HG03064 (cell line): ENCODE data around the gene LTBR.

ENCODE experiments used
- ATAC-seq: cut with Tn5 transposase; IDR thresholded peaks from one replicate; pipeline ENCODE4 v1.9.1; 2021; ENCODE audit warnings: low read depth; ENCODE audit not compliant: unreplicated experiment

The LTBR gene

DNA sequence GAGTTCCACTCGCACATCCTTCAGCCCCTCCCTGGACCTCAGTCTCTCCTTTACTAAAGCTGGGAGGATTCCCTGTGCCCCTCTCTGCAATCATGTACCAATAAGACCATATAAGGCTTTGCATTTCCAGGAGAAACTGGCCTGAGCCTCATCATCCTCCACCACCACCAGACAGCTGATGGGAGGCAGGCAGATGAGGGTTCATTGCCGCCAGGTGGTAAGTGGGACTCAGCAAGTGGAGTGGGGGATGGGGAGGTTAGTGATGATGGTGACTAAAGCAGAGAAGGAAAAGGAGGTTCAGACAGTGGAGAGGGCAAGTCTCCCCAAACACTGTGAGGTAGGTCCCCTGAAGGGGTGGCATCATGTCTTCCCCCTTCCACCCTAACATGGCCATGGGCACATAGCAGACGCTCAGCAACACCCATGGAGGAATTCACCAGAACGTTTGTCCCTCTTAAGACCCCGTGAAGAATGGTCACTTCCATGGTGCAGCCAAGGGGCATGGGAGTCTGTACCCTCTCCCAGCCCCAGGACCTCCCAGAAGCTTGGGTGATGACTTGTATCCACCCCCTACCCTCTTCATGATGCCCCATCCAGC lies 37.6 kb upstream of the LTBR start:
- ATAC-seq = no peak

DNA sequence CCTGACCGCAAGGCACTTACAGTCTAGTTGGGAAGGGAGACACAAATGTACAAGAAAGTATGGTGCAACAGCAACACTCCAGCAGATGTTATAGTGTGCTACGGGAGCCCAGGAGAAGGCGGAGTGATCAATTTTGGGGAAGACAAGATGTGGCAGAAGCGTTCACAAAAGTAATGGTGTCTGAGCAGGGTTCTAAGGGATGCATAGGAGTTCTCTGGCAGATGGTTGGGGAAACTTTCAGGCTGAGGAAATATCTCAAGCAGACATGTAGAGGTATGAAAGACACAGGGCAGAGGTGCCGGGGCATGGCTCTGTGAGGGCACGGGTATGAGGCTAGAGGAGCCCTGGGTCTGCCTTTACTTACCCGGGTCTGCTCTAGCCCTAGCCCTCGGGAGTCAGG lies 37.0 kb upstream of the LTBR start:
- no peak for ATAC-seq

DNA sequence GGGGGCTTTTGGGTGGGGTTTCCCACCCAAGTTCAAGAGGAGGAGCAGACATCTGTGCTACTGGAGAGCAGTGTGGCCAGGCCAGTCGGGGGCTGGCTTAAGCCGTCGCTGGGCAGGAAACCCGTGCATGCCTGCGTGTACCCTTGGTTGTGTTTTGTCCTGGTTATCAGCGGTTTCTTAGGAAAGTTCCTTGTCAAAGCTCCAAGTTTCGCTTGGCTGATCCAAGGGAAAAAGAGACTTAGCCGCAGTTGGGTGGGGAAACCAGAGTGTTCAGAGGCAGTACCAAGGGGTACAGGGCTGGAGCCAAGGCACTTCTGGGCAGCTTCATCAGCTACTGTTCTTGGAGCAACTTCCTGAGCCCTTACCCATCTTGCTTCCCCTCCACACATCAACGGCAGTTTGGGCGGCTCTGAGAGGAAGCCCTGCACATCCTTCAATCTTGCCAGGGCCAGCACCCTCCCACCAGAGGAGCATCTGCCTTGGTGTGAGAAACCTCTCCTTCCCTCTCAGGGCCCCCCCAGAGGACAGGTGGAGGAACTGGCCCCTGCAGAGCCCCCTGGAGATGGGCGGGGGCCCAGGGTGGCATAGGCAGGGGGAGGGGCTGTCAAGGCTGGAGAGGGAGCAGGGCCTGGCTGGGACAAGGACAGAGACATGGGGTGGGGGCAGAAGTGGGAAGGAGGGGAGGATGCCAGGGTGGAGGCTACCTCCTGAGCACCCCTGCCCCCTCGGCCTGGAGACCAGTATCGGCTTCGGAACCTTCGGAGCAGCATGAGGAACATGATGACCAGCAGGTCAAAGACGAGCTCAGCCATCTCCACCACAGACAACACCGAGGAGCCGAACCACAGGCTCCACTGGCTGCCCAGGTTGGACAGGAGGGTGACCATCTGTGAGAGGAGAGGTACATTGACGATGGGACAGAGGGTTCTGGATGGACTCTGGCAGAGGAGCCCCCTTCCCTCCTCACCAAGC lies 36.3 kb upstream of the LTBR start:
- ATAC-seq = no peak

DNA sequence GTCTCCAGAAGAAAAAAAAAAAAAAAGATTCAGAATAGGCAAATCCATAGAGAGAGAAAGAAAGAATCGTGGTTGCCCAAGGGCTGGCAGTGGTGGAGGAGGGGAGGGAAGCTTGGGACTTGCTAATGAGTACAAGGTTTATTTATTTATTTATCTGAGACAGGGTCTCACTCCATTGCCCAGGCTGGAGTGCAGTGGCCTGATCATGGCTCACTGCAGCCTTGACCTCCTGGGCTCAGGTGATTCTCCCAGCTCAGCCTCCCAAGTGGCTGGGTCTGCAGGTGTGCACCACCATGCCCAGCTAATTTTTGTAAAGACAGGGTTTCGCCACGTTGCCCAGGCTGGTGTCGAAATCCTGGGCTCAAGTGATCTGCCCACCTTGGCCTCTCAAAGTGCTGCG lies 32.3 kb upstream of the LTBR start:
- no peak for ATAC-seq

DNA sequence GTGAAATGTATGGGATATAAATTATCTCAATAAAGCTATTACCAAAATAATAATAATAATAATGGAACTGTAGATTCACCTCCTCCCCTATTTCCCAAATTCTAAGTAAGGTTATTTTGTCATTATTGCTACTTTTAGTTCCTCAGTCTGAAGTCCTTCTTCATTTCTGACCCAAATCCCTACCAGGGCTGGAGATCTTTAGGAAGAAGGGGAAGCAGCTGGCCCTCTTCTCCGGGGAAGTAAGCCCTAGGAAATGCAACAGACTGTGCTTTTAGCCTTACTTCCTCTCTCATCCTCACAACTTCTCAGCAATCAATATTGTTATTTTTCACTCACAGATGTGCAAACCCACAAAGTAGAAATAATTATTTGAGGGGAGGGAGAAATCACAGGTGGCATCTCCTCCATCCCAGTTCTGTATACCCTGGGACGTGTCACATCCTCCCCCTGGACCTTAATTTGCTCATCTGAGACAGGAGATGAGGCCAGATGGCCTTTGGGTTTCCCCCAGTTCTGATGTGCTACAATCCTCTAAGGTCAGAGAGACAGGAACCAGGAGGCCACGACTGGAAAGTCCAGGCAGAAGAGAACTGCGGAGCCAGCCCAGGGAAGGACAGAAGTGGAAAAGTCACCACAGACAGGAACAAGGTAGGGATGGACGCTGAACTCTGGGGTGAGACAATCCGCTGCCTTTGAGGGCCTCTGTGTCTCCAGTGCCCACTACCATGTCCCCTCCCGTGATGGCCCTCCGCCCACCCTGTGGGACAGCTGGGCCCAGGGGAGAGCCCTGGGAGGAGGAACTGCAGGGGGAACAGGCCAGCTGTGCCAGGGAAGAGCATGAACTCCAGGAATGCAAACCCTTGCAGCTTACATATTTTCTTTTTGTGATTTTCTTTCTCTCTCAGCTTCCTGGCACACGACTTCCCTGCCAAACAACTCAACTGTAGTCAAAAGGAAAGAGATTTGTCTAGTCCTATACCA lies 31.5 kb upstream of the LTBR start:
- ATAC-seq = no peak

DNA sequence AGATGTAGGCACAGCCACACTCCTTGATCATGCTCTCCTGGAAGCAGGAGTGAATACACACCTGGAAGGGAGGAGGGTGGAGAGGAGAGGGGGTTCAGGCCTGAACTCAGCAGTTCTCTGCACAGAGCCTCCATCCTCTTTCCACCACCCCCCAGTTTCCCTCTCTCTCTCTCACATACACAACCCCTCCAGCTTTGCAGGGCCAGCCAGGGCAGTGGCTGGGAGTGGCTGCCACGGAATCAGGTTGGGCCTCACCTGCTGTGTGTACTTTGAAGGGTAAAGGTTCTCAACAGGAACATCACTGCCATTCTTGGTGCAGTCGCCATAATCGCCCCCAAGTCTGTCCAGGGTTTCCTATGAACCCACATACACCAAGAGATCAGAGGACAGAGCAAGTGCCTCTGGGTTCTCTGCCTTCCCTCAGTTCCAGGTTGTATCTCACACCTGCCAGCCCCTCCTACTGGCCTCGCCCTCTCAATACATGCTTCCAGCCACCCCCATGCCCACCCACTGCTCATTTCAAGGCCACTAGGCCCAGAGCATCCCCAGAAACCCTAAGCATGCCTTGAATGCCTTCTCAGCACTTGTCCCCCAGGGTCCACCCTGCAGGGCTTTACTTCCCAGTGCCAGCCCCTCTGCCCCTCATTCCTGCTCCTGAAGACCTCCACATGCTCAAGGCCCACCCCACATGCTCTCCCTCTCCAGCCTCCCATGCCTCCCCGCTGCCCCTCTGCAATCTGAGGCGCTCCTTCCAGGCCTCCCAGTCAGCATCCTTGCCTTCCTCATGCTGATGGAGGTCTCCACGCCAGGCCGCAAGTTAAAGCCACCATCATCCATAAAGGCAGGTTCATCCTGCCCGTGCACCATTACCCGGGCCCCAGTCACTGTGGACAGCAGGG lies 29.2 kb upstream of the LTBR start:
- no peak for ATAC-seq

DNA sequence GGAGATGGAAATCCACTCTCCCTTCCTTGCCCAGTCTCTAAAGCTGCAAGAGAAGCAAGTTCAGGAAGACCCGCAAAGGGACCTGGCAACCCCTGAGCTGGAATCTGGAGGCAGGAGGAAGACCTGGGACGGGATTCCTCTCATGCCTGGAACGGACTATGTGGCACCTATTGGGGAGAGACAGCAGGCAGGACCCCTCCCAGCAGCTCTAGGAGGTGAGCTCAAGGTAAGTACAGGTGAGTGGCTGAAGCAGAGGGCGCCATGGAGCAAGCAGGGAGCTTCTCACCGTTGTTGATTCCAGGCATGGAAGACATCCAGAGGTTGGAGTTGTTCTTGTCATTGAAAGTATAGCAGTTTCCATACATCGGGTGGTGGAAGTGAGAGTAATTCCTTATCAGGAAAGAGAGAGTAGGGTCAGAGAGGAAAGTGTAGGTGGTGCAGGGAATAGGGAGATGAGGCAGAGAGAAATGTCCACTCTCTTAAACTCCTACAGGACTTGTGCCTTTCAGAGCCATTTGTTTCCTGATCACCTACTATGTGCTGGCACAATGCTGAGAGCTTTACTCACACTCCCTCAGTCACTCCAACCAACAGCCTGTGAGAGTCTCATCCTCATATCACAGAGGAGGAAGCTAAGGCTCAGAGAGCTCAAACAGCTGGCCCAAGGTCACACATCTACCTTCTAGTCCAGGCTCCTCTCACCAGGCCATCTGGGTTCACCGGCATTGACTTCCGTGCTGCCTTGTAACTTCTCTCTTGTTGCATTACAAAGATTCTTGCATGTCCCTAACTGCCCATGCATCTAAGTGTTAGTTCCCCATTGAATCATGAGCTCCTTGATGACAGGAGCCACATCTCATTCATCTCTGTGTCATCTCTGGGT lies 28.2 kb upstream of the LTBR start:
- no peak for ATAC-seq

DNA sequence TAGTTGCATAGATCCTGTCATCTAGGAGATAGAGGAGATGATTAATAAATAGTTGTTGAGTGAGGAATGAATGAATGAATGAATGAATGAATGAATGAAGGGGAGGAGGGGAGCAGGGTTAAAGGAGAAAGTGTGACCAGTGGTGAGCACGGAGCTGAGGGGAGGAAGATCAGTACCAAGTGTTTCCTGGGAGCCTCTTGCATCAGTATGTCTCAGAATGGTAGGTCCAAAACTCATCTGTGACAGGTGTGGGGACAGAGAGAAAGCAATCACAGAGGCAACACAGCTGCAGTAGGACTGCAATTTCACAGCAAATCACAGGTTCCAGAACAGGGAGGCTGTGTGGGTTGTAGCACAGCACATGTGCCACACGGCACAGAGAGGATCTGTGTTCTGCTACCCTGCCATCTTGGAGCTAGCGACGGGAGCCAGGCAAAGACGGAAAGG lies 27.6 kb upstream of the LTBR start:
- ATAC-seq = no peak

DNA sequence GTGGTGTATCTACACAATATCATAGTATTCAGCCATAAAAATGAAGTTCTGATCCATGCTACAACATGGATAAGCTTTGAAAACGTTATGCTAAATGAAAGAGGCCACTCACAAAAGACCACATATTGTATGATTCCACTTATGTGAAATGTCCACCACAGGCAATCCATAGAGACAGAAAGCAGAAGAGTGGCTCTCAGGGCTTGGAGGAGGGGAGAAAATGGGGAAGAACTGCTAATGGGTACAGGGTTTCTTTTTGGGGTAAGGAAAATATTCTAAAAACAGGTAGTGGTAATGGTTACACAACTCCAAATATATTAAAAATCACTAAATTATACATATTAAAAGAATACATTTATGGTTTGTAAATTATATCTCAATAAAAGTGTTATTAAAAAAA lies 25.1 kb upstream of the LTBR start:
- no peak for ATAC-seq

DNA sequence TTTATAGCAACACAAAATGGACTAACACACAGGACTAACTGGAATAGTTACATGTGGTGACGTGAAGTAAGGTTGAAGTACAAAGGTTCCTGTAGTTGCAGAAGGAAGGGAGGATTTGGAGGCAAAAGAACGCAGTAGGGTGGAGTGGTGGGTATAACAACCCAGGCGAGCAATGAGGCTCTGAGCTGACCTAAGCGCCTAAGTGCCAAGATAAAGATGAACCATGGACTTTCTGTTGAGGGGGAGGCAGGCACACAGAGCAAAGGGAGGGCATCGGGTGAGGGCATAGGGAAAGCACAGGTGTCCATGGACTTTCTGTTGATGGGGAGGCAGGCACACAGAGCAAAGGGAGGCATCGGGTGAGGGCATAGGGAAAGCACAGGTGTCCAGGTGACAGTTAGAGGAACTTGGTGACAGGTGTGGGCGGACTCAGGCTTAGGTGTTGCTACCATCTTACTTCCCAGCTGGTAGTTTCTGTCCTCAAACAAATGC lies 23.8 kb upstream of the LTBR start:
- ATAC-seq = no peak

DNA sequence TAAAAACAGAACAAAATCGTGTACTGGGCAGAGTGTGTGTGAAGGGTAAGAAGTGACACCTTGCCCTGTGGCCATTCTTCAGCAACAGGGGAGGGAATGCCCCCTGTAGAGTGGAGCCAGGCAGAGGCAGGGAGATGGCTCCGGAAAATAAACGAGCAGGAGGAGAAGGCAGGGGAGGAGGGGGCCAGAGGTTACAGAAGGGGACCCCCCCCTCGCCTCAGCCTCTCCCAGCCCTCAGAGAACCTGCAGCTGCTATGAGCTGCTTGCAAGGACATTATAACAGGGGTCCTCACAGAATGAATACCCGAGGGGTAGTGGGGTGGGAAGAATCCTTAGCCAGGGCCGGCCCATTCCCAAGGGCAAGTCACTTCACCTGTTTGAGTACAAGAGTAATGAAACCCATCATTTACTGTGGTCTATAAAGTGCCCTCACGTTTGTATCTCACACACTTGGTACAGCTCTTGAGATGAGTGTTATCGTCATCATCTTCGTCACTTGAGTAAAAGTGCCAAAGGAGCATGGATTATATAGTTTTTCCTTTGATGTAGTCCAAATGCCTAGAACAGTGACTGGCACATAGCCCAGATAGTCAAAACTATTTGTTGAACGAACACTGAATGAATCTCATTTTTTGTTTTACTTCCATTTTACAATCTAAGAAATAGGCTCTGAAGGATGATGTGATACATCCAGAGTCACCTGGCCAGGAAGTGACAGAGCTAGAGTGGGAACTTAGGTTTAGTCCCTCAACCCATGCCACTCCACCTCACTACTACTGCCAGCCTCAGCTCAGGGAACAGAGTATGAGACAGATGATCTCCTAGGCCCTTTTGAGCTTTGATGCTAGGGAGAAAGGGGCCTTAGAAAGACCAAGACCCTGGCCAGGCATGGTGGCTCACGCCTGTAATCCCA lies 23.1 kb upstream of the LTBR start:
- no peak for ATAC-seq

DNA sequence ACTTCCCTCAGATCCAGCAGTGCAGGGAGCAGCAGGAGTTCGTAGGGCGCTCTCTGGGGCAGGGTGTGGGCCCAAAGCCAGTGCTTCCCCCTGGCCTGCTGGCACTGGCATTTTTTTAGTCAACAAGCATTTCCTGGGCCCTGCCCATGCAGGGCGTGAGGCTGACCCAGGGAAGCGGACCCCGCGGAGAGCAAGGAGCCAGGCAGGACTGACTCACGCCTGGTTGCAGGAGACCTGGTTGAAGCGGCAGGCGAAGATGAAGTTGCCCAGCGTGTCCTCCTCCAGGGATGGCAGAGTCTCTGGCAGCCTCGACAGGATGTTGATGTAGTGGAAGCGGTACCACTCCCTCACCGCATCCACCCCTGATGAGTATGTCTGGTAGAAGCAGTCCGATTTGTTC lies 22.1 kb upstream of the LTBR start:
- no peak for ATAC-seq

DNA sequence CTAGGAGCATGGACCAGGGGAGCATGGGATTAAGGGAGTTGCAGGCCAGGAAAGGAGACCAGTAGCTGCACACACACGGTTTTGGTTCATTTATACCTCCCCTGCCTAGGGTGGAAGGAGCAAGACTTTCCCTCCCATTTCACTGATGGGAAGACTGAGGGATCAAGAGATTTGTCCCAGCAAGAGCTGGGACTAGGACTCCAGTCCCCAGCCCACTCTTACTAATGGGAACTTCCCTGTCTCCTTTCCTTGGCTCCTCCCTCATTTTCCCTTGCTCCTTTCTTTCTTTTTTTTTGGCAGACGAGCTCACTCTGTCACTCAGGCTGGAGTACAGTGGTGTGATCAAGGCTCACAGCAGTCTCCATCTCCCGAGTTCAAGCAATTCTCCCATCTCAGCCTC lies 21.6 kb upstream of the LTBR start:
- no peak for ATAC-seq

DNA sequence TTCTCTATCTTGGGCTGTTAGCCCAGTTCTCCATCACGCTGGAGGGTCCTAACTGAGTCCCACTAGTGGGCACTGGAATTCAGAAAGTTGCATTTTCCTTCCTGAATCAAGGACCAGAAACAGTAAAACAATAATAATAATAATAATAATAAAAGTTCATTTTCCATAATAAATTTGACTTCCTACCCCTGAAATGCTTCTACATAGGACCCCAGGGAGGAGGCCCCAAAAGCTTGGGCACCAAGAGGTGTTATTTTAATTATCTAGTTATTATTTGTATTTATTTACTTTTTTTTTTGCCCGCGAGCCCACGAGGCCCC lies 21.0 kb upstream of the LTBR start:
- no peak for ATAC-seq

DNA sequence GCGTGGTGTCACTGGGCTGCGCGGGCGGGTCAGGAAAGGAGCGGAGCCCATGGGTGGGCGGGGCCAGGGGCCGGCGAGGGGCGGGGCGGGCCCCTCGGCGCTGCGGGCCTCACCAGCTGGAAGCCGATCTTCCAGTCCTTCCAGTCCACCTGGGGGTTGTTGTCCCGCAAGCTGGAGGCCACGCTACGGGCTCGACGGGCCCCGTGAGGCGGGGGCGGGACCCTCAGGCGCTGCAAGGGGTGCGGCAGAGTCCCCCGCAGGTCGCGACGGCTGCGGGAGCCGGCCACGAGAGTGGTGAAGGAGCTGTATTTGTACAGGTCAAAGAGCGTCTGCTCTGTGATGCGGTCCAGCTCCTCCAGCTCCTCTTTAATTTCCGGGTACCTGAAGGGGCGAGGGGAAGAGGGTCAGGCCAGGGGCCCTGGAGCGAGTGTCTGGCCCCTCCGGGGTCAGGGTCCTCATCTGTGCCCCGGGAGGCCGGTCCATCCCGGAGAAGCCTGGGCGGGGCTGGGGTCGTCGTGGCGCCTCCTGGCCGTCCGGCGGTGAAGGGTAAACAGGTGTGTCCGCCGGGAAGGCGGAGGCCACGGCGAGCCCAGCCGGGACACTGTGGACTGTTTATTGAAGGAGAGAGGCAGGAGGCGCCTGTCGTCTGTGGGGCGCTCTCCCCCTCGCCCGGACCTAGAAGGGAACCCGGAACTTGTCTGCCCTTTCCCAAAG lies 20.5 kb upstream of the LTBR start:
- no peak for ATAC-seq

DNA sequence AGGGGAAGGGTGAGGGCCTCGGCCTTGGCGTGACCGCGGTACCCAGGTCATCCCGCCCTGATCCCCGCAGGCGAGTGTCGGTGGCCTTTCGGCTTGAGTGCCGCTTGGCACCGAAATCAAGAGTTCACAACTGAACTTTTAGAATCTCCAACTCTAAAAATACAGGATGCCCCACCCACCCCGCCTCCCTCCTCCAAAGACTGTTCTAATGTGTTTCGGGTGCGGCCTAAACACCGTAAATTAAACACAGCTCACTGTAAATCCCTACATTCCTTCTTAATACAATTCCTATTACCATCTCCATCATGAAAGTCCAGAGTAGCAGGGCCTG lies 20.0 kb upstream of the LTBR start:
- no peak for ATAC-seq
